GM23338 (cell line): ENCODE measurements around the gene CTNND2. TPM values are rescaled to one million over a fixed set of nuclear protein-coding genes. Genes with fewer than 3 reads are reported as not detected.

Source experiments
- ATAC-seq: fragments of 200-7000 bp; cut with Tn5 transposase; 3 replicates; pipeline ENCODE4 v1.9.1; 2020
- DNase-seq: peaks from one replicate; pipeline ENCODE4 v3.0.0-alpha.2; 2015; ENCODE audit warnings: low spot score
- H2AFZ ChIP-seq: fragments of 200-600 bp; sonication (generic); 2 replicates; pipeline ENCODE4 v1.8.0; 2016; ENCODE audit warnings: antibody characterized with exemption, mild to moderate bottlenecking, moderate library complexity
- H3F3A ChIP-seq: fragments of 200-600 bp; sonication (generic); replicated peaks from 2 replicates; pipeline ENCODE4 v1.8.0; 2017; ENCODE audit warnings: antibody characterized with exemption, mixed run types, low read depth
- H3K27ac ChIP-seq: fragments of 200-600 bp; sonication (generic); 2 replicates; pipeline ENCODE4 v1.6.1; 2016; ENCODE audit warnings: low read depth
- H3K27me3 ChIP-seq: fragments of 200-600 bp; sonication (generic); 2 replicates; pipeline ENCODE4 v1.8.0; 2016; ENCODE audit warnings: mild to moderate bottlenecking, mixed run types, moderate library complexity; ENCODE audit not compliant: insufficient read depth
- H3K36me3 ChIP-seq: fragments of 200-600 bp; sonication (generic); 2 replicates; pipeline ENCODE4 v1.8.0; 2016; ENCODE audit warnings: mild to moderate bottlenecking; ENCODE audit not compliant: insufficient read depth
- H3K4me1 ChIP-seq: fragments of 200-600 bp; sonication (generic); 2 replicates; pipeline ENCODE4 v1.8.0; 2016; ENCODE audit warnings: mild to moderate bottlenecking, moderate library complexity; ENCODE audit not compliant: insufficient read depth
- H3K4me2 ChIP-seq: fragments of 200-600 bp; sonication (generic); 2 replicates; pipeline ENCODE4 v1.7.1; 2017; ENCODE audit warnings: mixed run types
- H3K4me3 ChIP-seq: fragments of 200-600 bp; sonication (generic); 2 replicates; pipeline ENCODE4 v1.6.1; 2016; ENCODE audit warnings: mixed run types
- H3K79me2 ChIP-seq: fragments of 200-600 bp; sonication (generic); replicated peaks from 2 replicates; pipeline ENCODE4 v1.8.0; 2017; ENCODE audit warnings: mild to moderate bottlenecking; ENCODE audit not compliant: insufficient read depth
- H3K9me2 ChIP-seq: fragments of 200-600 bp; sonication (generic); 2 replicates; pipeline ENCODE4 v1.8.0; 2017; ENCODE audit not compliant: insufficient read depth
- H4K20me1 ChIP-seq: fragments of 200-600 bp; sonication (generic); replicated peaks from 2 replicates; pipeline ENCODE4 v1.8.0; 2017; ENCODE audit warnings: mild to moderate bottlenecking; ENCODE audit not compliant: insufficient read depth
- H3K27ac Mint-ChIP-seq: 2 replicates; pipeline ENCODE4 v1.8.0; 2020; ENCODE audit warnings: inconsistent platforms, mild to moderate bottlenecking, moderate library complexity, mixed read lengths
- H3K27me3 Mint-ChIP-seq: 3 replicates; pipeline ENCODE4 v1.8.0; 2022; ENCODE audit warnings: low read depth, mild to moderate bottlenecking, moderate library complexity, mixed read lengths, inconsistent platforms; ENCODE audit not compliant: insufficient read depth, poor library complexity
- H3K36me3 Mint-ChIP-seq: 3 replicates; pipeline ENCODE4 v1.8.0; 2021; ENCODE audit warnings: low read depth, mild to moderate bottlenecking, inconsistent platforms, moderate library complexity, mixed read lengths
- H3K4me1 Mint-ChIP-seq: 3 replicates; pipeline ENCODE4 v1.8.0; 2020; ENCODE audit warnings: mild to moderate bottlenecking, inconsistent platforms, mixed read lengths
- H3K4me3 Mint-ChIP-seq: 3 replicates; pipeline ENCODE4 v1.8.0; 2021; ENCODE audit warnings: moderate library complexity, mild to moderate bottlenecking, inconsistent platforms, mixed read lengths
- H3K9me3 Mint-ChIP-seq: 3 replicates; pipeline ENCODE4 v1.8.0; 2020; ENCODE audit warnings: moderate library complexity, mild to moderate bottlenecking, inconsistent platforms, mixed read lengths
- CTCF ChIP-seq, 2 experiments: fragments of 200-600 bp in 1 of 2; sonication (generic) in 1 of 2; conservative IDR thresholded peaks; 2 replicates each; pipeline versions ENCODE4 v1.5.1 to v1.6.1; 2016 to 2017; ENCODE audit warnings: antibody characterized with exemption in 2 of 2, low read depth in 2 of 2, mild to moderate bottlenecking in 2 of 2, moderate library complexity in 1 of 2
- ETS1 ChIP-seq: IDR thresholded peaks from 2 replicates; pipeline ENCODE4 v1.6.1; 2016; ENCODE audit warnings: antibody characterized with exemption
- EZH2phosphoT487 ChIP-seq: fragments of 200-600 bp; sonication (generic); IDR thresholded peaks from one replicate; pipeline ENCODE4 v1.8.1; 2018; ENCODE audit warnings: antibody characterized with exemption; ENCODE audit not compliant: unreplicated experiment
- POLR2AphosphoS5 ChIP-seq: IDR thresholded peaks from 2 replicates; pipeline ENCODE4 v1.6.1; 2016; ENCODE audit warnings: antibody characterized with exemption, low read depth
- STAT1 ChIP-seq: IDR thresholded peaks from one replicate; pipeline ENCODE4 v1.6.1; 2016; ENCODE audit warnings: antibody characterized with exemption; ENCODE audit not compliant: unreplicated experiment
- ZNF114 ChIP-seq: fragments of 250-450 bp; sonication (Bioruptor Pico); IDR thresholded peaks from 2 replicates; pipeline ENCODE4 v1.5.0; 2020; ENCODE audit warnings: mild to moderate bottlenecking, moderate library complexity
- ZNF331 ChIP-seq: fragments of 250-450 bp; sonication (Bioruptor Pico); IDR thresholded peaks from 2 replicates; pipeline ENCODE4 v1.5.0; 2020; ENCODE audit warnings: low read depth, mild to moderate bottlenecking, moderate library complexity
- polyA plus RNA-seq: library from polyadenylated mRNA; unstranded; fragments of >200 nt; fragmentation: Nextera tagmentation; extraction: Ambion mirVana; gene quantifications from 2 replicates; pipeline ENCODE4 v1.2.1, GENCODE V29; 2016
- total RNA-seq: library from RNA; depleted of rRNA; stranded (reverse); fragments of >200 nt; shearing (Covaris generic); gene quantifications from 2 replicates; pipeline ENCODE4 v1.2.3, GENCODE V29; 2014
- TF ChIP-seq, protein P1 (sequence below): IDR thresholded peaks from one replicate; pipeline ENCODE4 v1.6.1; 2018; ENCODE audit warnings: antibody characterized with exemption; ENCODE audit not compliant: unreplicated experiment

The CTNND2 gene
- total and polyA plus RNA-seq, 2 experiments from 2014 or later = 5.1 to 7.0 TPM

DNA sequence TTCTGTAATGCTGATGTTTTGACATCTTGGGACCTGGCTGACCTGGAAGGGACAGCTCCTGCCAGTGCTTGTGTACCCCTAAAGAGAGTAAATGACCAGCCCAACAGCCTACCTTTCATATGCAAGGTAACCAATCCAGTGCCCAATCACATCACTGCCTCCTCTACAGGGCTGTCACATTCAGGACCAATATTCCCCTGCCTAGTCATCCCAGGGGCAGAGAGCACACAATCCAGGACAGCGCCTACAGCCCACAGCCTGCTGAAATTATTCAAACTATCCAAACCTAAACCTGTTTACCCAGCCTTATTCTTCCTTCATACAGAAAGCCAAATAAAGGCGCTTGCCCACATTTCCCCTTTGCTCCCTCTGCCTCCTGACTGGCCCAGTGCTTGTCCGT is 284.1 kb downstream of the CTNND2 start (continued):
- TF ChIP-seq CTCF (conservative IDR thresholded peaks at IDR 0.05; ENCODE audit: low read depth in 2 of 2) = no peak
- no peak for TF ChIP-seq POLR2AphosphoS5

- no peak overlapping the region for H3K27ac ChIP-seq
- H3K27me3 Mint-ChIP-seq = peaks cover 5% of the 10 kb centered on the region
- H3K4me1 ChIP-seq = no peaks in the 10 kb centered on the region
- peaks cover 7% of the 10 kb centered on the region for H3K4me1 Mint-ChIP-seq
- no peaks in the 10 kb centered on the region for H3K9me2 ChIP-seq
- no peak overlapping the region for H3K4me3 ChIP-seq
- no peak overlapping the region for H2AFZ ChIP-seq
- no peaks in the 10 kb centered on the region for H3K79me2 ChIP-seq
- H3K4me2 ChIP-seq = no peak overlapping the region
- H3K4me3 Mint-ChIP-seq = no peak overlapping the region
- no peaks in the 10 kb centered on the region for H3K27me3 ChIP-seq
- no peaks in the 10 kb centered on the region for H3K36me3 ChIP-seq
- H3F3A ChIP-seq = no peaks in the 10 kb centered on the region
- peaks cover 4% of the 10 kb centered on the region; the same call in 1 of the 3 replicates for H3K36me3 Mint-ChIP-seq
- ATAC-seq = peak; percentile 61
- H4K20me1 ChIP-seq = no peaks in the 10 kb centered on the region
- TF ChIP-seq ZNF114 (no peak), ETS1 (no peak), CTCF (conservative IDR thresholded peaks at IDR 0.05; ENCODE audit: low read depth in 2 of 2) (peak; percentile 49 to 56), EZH2phosphoT487 (no peak), STAT1 (no peak), POLR2AphosphoS5 (no peak), ZNF331 (CRISPR knock-in tag) (no peak)
- TF ChIP-seq, protein P1, sequence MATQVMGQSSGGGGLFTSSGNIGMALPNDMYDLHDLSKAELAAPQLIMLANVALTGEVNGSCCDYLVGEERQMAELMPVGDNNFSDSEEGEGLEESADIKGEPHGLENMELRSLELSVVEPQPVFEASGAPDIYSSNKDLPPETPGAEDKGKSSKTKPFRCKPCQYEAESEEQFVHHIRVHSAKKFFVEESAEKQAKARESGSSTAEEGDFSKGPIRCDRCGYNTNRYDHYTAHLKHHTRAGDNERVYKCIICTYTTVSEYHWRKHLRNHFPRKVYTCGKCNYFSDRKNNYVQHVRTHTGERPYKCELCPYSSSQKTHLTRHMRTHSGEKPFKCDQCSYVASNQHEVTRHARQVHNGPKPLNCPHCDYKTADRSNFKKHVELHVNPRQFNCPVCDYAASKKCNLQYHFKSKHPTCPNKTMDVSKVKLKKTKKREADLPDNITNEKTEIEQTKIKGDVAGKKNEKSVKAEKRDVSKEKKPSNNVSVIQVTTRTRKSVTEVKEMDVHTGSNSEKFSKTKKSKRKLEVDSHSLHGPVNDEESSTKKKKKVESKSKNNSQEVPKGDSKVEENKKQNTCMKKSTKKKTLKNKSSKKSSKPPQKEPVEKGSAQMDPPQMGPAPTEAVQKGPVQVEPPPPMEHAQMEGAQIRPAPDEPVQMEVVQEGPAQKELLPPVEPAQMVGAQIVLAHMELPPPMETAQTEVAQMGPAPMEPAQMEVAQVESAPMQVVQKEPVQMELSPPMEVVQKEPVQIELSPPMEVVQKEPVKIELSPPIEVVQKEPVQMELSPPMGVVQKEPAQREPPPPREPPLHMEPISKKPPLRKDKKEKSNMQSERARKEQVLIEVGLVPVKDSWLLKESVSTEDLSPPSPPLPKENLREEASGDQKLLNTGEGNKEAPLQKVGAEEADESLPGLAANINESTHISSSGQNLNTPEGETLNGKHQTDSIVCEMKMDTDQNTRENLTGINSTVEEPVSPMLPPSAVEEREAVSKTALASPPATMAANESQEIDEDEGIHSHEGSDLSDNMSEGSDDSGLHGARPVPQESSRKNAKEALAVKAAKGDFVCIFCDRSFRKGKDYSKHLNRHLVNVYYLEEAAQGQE = no peak
- peaks cover 4% of the 10 kb centered on the region; the same call in 1 of the 3 replicates for H3K9me3 Mint-ChIP-seq
- no peak overlapping the region for H3K27ac Mint-ChIP-seq
- DNase-seq = peak; percentile 24
Observed at GRCh38 chr5:11619339-11620024, 284.8 kb downstream of the CTNND2 start.
